Fibroblast of skin of scalp (primary cell): ENCODE results near the gene PCBD1.
A peak's percentile ranks its signal among the peaks of the same experiment; 100 is the strongest.

Experiments
- DNase-seq: peaks from one replicate; pipeline ENCODE4 v3.0.0-alpha.2; 2013

Gene PCBD1

GRCh38 chr10:70917226-70917625 is 28.9 kb upstream of the PCBD1 start:
- DNase-seq = no peak

- no peak for DNase-seq
Measured at GRCh38 chr10:70916241-70916640, 27.9 kb upstream of the PCBD1 start.

DNA sequence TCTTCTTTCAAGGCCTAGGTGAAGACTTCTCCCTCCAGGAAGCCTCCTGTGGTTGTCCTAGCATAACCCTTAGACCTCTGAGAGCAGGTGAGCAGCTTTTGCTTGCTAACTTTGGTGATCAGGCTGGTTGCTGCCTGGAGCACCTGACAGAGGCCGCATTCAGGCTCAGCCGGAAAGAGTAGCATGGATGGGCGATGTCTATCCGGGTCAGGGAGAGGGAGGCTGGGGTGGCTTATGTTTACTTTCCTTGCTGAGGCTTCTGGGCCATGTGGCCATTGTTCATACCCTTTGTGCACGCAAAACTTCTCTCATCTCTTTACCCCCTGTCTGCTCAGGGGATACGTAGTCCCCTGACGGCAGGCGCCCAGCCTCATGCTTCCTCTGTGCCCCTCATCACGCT is 27.4 kb upstream of the PCBD1 start:
- DNase-seq = no peak

- DNase-seq = no peak
Measured at GRCh38 chr10:70915206-70915605, 26.8 kb upstream of the PCBD1 start.

GRCh38 chr10:70914316-70914864 is 26.0 kb upstream of the PCBD1 start:
- DNase-seq = no peak

DNA sequence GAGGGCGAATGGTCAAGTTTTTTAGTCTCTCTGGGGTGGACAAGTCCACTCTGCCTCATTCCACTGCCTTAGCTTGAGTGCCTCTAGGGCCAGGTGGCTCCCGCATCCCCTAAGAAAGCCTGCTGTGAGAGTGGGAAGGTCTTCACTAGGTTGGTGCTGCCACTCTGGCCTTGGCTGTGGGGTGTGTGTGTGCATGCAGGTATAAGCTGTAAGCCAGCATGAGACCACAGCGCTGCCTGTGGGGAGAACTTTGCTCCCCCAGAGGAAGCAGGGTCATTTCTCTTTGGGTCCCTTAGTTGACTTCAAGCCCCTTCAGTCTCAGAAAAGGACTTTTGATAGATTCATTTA is 25.5 kb upstream of the PCBD1 start:
- DNase-seq = no peak

DNA sequence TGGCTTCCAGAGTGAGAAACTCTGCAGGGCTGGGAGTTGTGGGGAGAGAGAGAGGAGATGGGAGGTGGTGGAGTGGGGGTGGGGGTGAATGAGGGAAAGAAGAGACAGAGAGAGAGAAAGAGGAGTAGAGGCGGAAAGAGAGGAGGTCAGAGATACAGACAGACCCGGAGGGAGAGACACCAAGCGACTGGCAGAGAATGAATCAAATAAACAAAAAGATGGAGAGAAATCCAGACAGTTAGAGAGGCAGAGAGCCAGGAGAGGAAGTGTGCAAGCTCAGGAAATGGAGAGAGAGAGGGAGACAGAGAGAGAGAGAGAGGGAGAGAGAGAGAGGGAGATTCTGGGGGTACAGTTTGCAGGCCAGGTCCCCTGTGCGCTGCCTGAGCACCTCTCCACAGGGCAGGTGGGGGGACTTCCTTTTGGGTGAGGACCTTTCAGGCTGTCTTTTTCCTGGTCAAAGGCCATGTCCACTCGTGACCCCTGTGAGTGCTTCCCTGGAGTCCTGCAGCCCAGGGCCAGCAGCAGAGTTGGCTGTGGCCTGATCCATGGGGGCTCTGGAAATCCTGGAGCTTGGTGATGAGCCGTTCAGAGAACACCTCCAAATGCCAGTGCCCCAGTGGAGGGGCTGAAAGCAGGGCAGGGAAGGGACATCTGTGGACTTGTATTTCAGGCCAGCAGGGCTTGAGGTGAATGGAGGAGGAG is 25.0 kb upstream of the PCBD1 start:
- no peak for DNase-seq

DNA sequence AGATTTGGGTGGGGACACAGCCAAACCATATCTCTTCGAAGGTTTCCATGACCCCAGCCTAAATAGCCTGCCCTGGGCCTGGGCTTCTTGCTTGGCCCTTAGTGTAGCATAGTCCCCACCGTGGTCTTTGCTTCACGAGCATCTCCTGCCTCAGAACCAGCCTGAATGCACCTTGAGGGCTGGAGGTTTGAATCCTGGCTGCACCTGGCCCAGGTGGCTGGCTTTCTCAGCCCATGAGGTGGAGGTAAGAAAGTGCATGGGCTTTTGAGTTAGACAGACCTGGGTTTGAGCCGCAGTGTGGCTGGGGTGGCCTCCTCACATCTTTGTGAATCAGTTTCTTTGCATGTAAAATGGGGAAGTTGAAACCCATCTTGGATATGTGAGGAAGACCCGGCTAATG is 24.2 kb upstream of the PCBD1 start:
- DNase-seq = no peak

DNA sequence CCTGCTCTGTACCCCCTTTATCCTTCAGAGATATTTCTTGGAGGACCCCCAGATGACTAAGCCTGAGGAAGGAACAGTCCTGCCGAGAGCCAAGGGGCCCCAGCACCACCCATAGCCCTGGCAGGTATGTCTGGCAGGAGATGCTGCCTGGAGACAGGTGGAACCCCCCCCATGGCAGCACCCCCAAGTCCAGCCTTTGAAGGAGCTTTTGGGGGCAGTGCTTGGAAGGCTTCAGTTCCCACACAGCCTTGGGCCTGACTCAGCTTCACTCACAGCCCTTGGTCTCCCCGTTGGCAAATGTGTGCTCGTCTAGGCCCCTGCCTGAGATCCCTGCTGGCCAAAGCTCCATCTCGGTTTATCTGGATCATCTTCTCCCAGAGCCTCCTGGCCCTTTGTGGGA is 23.0 kb upstream of the PCBD1 start:
- no peak for DNase-seq

- no peak for DNase-seq
Measured at GRCh38 chr10:70910486-70911341, 22.3 kb upstream of the PCBD1 start.

GRCh38 chr10:70909326-70909935 is 21.1 kb upstream of the PCBD1 start:
- DNase-seq = no peak

DNA sequence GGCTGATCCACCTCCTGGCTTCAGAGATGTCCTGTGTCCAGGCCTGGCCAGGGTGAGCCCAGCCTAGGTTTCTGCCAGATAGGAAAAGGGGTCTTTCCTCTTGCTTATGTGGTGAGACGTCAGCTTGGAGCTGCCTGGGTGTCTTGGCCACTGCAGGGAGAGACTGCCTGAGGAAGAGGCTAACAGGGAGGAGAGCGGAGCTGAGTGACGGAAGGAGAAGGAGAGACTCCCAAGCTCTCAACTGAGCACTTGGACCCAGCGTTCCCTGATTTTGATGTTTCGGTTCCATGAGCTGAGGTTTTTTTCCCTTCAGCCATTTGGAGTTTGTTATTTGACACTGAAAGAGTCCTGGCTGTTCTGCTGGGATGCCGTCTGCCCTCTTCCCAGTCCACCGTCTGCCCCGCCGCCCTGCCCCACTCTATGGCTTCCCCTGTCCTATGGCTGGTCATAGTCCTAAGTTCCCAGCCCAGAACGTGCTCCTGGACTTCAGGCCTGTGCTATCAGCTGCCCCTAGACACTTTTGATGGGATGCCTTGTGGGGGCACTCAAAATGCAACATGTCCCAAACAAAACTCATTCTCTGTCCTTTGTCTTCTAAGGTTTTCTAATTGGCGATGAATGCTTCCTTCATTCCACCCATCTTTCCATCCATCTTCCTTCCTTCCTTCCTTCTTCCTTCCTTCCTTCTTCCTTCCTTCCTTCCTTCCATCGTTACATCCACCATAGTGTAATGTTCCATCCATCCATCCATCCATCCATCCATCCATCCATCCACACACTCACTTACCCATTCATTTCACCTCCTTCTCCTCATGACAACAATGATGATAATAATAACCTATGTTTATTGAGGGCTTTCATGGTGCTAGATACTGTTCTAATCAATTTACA is 20.3 kb upstream of the PCBD1 start:
- no peak for DNase-seq

- DNase-seq = no peak
Measured at GRCh38 chr10:70907637-70908405, 19.5 kb upstream of the PCBD1 start.

DNA sequence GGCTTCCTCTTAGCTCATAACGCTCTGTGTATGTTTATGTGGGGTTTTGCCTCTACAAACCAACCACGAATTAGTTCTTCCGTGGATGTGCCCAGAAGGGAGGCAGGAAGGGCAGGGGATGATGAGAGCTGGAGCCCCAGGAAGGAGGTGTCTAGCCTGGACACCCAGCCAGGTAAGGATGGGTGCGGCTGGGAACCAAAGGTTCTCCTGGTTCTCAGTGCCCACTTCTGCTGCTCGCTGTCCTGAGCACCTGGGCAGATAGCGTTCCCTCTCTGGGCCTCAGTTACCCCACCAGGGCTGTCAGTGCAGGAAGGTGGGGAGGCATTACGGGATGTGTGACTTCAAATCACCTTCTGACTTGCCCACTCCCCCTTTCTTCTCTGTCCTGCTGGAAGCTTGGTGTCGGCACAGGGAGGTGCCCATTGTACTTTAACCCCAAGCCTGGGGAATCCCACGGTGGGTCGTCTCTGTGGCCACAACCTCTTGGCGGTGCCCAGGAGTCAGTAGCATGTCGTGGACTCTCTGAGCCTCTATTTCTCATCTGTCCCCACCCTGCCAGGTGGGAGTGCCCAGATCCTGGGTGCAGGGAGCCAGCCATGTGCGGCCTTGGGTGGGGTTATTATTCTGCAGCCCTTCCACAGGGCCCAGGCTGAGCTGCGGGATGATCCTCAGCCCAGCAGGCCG is 18.7 kb upstream of the PCBD1 start:
- no peak for DNase-seq

DNA sequence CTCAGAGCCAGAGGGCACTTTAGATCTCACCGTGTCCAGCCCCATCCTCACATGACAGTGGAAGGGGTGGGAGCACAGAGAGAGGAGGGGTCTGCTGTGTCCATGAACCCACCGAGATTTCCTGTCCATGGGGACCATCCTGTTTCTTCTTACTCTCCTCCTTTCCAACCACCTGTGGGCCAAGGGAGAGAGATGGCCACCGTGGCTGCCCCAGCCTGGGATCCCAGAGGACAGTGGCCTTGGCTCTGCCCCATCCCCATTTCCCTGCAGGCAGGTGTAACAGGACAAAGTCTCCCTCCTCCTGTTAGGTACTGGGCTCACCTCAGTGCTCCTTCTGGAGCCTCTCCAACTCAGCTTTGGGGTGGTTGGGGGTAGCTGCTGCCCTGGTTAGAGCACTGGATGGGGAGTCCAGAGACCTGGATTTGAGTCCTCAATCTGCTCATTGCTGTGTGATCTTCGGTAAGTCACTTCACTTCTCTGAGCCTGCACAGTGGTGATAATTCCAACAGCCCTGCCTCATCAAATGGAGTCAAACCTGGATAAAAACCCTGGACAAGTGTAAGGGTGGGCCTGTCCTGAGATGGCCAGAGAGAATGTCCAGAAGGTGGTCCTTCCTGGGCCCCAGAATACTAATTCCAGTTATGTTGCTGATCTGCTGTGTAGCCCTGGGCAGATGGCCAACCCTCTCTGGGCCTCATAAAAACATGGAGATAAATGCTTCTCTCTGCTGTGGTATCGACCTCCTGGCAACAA is 17.8 kb upstream of the PCBD1 start:
- DNase-seq = no peak

DNA sequence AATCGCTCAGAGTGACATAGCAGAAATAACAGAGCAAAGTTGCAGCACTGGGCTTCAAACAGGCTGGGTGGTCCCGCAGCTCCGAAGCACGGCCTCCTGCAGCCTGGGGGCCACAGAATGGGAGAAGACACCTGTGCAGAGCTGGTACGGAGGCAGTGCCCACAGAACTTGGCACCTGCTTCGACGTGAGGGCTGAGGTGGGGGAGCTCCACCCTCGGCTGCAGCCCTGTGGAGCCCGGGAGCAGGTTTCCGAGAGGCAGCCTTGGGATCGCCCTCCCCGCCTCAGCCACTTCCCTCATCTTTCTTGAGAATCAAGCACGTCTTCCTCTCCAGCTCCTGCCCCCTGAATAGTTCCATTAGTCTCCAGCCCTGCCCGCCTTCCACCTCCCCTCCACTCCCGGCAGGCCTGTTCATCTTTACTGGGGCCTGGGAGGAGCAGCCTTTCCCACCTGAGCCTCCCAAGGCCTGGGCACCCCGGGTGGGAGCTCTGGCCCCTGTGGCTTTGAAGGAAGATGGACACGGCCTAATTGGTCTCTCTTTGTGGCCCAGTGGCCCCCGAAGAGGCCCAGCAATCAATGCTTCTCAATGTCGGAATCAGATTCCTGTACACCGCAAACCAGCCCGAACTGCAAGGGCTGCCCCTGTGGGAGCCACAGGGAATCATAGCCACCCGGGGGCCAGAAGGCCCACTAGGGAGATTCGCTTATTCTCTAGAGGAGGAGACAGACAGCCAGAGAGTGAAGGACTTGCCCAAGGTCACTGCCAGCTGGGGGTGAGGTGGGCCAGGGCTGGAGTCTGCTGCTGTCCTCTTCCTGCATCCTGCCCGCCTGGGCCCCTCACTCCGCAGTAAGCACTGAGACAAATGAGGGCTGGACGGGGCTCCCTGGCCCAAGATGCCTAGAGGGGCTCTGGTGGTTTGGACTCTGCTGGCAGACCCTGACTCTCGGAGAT is 17.0 kb upstream of the PCBD1 start:
- no peak for DNase-seq

GRCh38 chr10:70903262-70903921 is 15.0 kb upstream of the PCBD1 start:
- DNase-seq = peak; percentile 59

DNA sequence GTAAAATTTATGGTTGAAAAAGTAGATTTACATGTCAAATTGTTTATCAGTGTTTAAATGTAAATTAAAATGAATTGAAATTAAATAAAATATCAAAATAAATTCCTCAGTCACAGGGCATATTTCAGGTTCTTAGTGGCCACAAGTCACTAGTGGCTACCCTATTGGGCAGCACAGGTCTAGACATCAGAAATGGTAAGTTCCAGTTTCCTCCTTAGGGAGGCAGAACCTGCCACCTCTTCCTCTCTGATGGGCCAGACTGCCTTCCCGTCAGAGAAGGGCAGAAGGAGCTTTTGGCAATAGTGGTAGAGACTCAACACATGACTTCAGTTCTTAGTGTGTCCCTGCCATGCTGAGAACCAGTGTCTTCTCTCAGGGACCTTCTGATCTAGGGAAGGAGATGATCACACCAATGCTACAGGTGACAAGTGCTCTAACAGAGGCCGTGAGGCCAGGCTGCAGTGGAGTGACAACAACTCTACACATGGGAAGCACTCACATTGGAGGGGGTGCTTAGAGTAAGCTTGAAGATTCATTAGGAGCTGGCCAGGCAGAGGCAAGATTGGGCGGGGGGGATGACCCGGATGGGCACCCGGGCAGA is 14.4 kb upstream of the PCBD1 start:
- DNase-seq = no peak
